Endothelial cell of umbilical vein (primary cell): ENCODE data around the gene CCDC30.

ENCODE experiments used
- EZH2 ChIP-seq: IDR thresholded peaks from 2 replicates; pipeline ENCODE4 v1.6.1; 2012; ENCODE audit warnings: borderline replicate concordance, low read depth, mild to moderate bottlenecking, moderate library complexity, low read length, inconsistent platforms; ENCODE audit not compliant: severe bottlenecking
- FOS ChIP-seq: IDR thresholded peaks from 2 replicates; pipeline ENCODE4 v1.6.1; 2011; ENCODE audit warnings: mild to moderate bottlenecking, low read length, moderate library complexity, borderline replicate concordance; ENCODE audit not compliant: insufficient read depth
- GATA2 ChIP-seq: IDR thresholded peaks from 2 replicates; pipeline ENCODE4 v1.7.0; 2011; ENCODE audit warnings: low read depth, mild to moderate bottlenecking, moderate library complexity, mixed read lengths, low read length; ENCODE audit not compliant: insufficient read length, insufficient read depth
- JUN ChIP-seq: IDR thresholded peaks from 2 replicates; pipeline ENCODE4 v1.6.1; 2011; ENCODE audit warnings: borderline replicate concordance, low read depth; ENCODE audit not compliant: insufficient read length, insufficient read depth
- MAX ChIP-seq: IDR thresholded peaks from 2 replicates; pipeline ENCODE4 v1.6.1; 2011; ENCODE audit not compliant: insufficient read depth, insufficient read length
- MYC ChIP-seq: IDR thresholded peaks from one replicate; pipeline ENCODE4 v1.6.1; 2011; ENCODE audit warnings: mild to moderate bottlenecking, low read depth, low read length
- POLR2A ChIP-seq: IDR thresholded peaks from 2 replicates; pipeline ENCODE4 v1.6.1; 2012; ENCODE audit warnings: low read depth, mild to moderate bottlenecking, control low read depth, low read length
- POLR2AphosphoS5 ChIP-seq: IDR thresholded peaks from 2 replicates; pipeline ENCODE4 v1.6.1; 2012; ENCODE audit warnings: low read depth, mild to moderate bottlenecking, control low read depth, low read length, moderate library complexity; ENCODE audit not compliant: insufficient read depth
- TF ChIP-seq, protein P1 (sequence below), 2 donors: IDR thresholded peaks; 1 replicate in 1 of 2; 2 replicates in 1 of 2; pipeline ENCODE4 v1.5.1; 2011; ENCODE audit warnings: low read length in 2 of 2, mild to moderate bottlenecking in 2 of 2, moderate library complexity in 2 of 2, control low read depth in 1 of 2, inconsistent platforms in 1 of 2, low read depth in 1 of 2; ENCODE audit not compliant: insufficient read depth in 1 of 2; ENCODE audit errors: extremely low read depth in 1 of 2

DNA sequence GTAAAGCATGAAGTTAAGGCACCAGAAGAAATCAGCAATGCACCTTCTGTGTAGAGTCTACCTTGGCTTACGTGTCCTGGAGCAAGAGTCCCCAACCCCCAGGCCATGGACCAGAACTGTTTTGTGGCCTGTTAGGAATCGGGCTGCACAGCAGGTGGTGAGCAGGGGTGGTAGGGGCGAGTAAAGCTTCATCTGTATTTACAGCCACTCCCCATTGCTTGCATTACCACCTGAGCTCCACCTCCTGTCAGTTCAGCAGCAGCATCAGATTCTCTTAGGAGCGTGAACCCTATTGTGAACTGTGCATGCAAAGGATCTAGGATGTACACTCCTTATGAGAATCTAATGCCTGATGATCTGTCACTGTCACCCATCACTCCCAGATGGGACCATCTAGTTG, 28.7 kb upstream of the CCDC30 start:
- no peak for TF ChIP-seq POLR2AphosphoS5
- no peak for TF ChIP-seq MAX
- no peak for TF ChIP-seq EZH2
- TF ChIP-seq, protein P1, sequence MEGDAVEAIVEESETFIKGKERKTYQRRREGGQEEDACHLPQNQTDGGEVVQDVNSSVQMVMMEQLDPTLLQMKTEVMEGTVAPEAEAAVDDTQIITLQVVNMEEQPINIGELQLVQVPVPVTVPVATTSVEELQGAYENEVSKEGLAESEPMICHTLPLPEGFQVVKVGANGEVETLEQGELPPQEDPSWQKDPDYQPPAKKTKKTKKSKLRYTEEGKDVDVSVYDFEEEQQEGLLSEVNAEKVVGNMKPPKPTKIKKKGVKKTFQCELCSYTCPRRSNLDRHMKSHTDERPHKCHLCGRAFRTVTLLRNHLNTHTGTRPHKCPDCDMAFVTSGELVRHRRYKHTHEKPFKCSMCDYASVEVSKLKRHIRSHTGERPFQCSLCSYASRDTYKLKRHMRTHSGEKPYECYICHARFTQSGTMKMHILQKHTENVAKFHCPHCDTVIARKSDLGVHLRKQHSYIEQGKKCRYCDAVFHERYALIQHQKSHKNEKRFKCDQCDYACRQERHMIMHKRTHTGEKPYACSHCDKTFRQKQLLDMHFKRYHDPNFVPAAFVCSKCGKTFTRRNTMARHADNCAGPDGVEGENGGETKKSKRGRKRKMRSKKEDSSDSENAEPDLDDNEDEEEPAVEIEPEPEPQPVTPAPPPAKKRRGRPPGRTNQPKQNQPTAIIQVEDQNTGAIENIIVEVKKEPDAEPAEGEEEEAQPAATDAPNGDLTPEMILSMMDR (IDR thresholded peaks at IDR 0.05; ENCODE audit: extremely low read depth in 1 of 2, insufficient read depth in 1 of 2, low read depth in 1 of 2, low read length in 2 of 2) = no peak
- TF ChIP-seq POLR2A = no peak
- no peak for TF ChIP-seq MYC
- no peak for TF ChIP-seq FOS
- no peak for TF ChIP-seq JUN
- no peak for TF ChIP-seq GATA2
